Right lung (tissue), 5 donors: ENCODE results near the gene ERBB4. TPM values are rescaled to one million over a fixed set of nuclear protein-coding genes. Genes with fewer than 3 reads are reported as not detected.

Experiments used
- DNase-seq, 2 donors: peaks; one replicate each; pipeline ENCODE4 v3.0.0-alpha.2; 2013
- polyA plus RNA-seq, 5 donors: library from polyadenylated mRNA; unstranded; fragments of 120-200 nt; gene quantifications; one replicate each; pipeline versions ENCODE4 v1.2.1 to v1.2.3, GENCODE V29; 2013; ENCODE audit warnings: inconsistent platforms in 1 of 5, low replicate concordance in 1 of 5; ENCODE audit not compliant: insufficient read length in 5 of 5, insufficient read depth in 1 of 5

The ERBB4 gene
- polyA plus RNA-seq, 5 donors, result 0.90 to 1.9 (median 1.2) TPM

DNA sequence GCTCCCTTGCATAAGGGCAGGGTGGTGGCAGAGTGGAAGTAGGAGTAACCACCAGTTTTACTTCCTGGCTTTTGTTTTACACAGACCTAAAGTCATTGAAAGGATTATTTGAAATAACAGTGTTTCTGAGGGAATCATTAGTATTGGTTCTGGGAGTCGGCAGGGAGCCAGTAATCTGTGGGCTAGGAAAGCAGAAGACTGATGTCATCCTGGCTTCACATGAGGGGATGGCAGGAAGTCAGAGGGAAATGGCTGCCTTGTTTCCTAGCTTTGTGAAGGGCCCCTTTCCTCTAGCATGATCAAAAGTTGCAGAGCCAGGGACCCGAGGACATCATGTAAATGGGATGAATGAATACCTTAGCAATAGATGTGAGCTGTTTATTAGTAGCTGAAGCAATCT is 1189.6 kb downstream of the ERBB4 start:
- no peak for DNase-seq

DNA sequence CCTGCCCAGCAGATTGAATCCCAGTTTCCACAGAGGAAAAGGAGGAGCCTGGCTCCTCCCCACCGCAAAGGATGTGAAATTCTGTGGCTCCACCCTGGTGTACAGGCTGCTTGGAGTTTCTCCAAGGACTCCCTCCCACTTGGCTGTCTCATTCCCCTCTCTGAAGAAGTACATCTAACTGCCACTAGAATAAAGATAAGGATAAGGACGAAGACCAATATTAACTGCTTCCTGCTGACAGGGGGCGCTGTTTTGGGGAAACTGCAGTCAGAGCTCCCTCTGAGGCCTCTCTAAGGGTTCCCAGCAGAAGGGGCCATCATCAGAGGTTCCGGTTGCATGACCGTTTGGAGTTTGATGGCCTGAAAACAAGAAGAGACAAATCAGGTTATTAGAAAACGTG is 1191.3 kb downstream of the ERBB4 start:
- no peak for DNase-seq

- DNase-seq, result no peak
Observed at GRCh38 chr2:211344289-211344688, 1194.3 kb downstream of the ERBB4 start.

DNA sequence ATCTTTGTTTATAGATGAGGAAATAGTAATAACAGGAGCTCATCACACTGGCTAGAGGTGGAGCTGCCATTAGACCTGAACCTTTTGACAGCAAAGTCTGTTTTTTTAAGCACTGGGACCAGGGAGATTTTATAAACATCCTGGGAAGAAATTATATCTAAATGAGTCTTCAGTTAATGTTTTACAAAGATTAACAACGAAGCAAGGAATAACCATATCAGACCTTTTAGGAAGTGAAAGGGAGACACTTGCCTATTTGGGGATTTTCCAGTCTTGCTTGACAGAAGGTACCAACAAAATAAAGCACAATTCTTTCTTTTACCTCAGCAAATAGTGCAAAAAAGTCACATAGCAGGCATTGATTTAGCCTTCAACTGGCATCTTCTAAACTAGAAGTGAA is 1205.2 kb downstream of the ERBB4 start:
- DNase-seq, result no peak

GRCh38 chr2:211331736-211332135 is 1206.9 kb downstream of the ERBB4 start:
- DNase-seq, result no peak

GRCh38 chr2:211329882-211330281 is 1208.7 kb downstream of the ERBB4 start:
- no peak for DNase-seq

- DNase-seq, result no peak
Observed at GRCh38 chr2:211329421-211329820, 1209.2 kb downstream of the ERBB4 start.

DNA sequence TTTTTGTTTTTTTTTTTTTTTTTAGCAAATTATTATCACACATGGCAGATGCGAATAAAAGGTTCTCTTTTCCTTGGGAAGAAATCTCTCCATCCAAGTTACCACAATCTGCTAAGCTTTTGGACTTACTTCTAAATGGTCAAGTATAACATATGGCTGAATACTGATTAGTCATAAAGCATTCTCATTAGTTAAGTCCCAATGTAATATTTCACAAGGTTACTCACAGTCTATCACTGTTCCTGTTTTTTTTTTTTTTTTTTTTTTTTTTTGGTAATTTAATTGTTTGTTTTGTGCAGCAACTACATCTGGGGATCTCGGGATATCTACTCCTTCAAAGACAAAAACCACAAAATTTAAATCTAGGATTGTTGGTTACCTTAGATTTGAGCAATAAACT is 1210.5 kb downstream of the ERBB4 start:
- no peak for DNase-seq
